Jurkat, Clone E6-1 (cell line): ENCODE data around the gene NME7.

Experiments
- DNase-seq: peaks from one replicate; pipeline ENCODE4 v3.0.0-alpha.2; 2011; ENCODE audit warnings: low read depth, low spot score
- H3K4me3 ChIP-seq: 2 replicates; pipeline ENCODE4 v1.5.1; 2011; ENCODE audit warnings: mild to moderate bottlenecking, low read length, control low read depth, moderate library complexity

The NME7 gene

DNA sequence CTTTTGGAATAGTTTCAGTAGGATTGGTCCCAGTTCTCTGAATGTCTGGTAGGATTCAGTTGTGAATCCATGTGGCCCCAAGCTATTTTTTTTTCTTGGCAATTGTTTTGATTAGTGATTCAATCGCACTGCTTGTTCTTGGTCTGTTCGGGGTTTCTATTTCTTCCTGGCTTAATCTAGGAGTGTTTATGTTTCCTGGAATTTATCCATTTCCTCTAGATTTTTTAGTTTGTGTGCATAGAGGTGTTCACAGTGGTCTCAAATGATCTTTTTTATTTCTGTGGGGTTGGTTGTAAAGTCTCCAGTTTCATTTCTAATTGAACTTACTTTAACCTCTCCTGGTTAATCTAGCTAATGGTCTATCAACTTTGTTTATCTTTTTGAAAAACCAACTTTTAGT is 117.6 kb downstream of the NME7 start:
- DNase-seq = no peak
- no peak overlapping the region for H3K4me3 ChIP-seq

GRCh38 chr1:169249611-169250010 is 118.0 kb downstream of the NME7 start:
- H3K4me3 ChIP-seq = no peak overlapping the region
- DNase-seq = no peak

GRCh38 chr1:169245706-169246105 is 121.9 kb downstream of the NME7 start:
- no peak overlapping the region for H3K4me3 ChIP-seq
- DNase-seq = no peak

- DNase-seq = no peak
- no peak overlapping the region for H3K4me3 ChIP-seq
Measured at GRCh38 chr1:169240449-169241232, 127.0 kb downstream of the NME7 start.

DNA sequence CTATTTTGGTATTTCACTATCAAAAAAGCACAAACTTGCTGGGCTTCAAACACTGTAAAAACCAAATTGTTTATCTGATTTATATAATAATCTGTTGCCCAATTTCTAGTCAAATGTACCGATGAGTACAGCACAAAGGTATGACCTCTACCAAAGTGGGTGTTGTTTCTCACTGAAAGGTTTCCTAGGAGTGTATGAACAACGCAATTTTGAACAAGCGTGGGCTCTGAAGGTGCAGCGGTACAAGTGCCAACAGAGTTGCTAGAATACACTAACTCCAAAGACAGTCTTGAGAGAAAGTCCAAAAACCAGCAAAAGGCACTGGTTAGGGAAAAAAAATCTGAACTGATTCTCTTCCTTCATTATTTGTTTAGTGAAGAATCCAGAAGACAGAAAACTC is 130.7 kb downstream of the NME7 start:
- DNase-seq = no peak
- H3K4me3 ChIP-seq = no peak overlapping the region

DNA sequence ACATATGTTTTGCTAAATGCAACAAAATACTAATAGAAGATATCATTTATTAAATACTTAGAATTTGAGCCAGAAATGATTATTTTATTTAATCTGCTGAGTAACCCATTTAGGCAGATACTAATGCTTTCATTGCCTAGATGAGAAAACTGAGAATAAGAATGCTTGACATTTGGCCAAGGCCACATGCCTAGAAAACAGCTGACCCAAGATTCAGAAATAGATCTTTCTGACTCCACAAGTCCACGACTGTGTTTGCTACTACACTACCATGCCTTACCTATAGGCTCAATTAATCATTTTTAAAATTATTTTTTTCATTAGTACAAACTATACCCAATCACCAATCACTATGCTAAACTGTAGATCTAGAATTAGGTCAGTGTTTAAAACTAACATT is 131.5 kb downstream of the NME7 start:
- no peak overlapping the region for H3K4me3 ChIP-seq
- DNase-seq = no peak

GRCh38 chr1:169235568-169235967 is 132.0 kb downstream of the NME7 start:
- no peak overlapping the region for H3K4me3 ChIP-seq

DNA sequence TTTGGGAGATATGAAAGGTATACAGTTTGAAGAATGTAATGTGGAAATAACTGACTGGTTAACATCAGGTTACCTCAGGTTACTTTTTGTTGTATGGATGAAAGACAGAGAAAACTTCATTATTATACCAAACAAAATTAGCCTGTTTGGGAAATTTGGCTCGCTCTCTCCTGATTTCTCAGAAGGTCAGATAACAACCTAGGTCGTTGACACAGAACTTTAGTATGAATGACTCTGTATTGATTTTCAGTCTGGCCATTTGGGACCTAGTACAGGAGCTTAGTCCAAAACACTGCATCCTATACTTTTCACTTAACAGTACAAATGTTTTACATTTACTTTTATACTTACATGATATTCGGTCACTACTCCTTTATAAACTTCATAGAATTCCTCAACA is 132.8 kb downstream of the NME7 start:
- no peak for DNase-seq
- no peak overlapping the region for H3K4me3 ChIP-seq

More at GRCh38 chr1:169235568-169235967, 132.0 kb downstream of the NME7 start:
- no peak for DNase-seq

- H3K4me3 ChIP-seq = no peak overlapping the region
- DNase-seq = no peak
Measured at GRCh38 chr1:169217636-169218035, 150.0 kb downstream of the NME7 start.

DNA sequence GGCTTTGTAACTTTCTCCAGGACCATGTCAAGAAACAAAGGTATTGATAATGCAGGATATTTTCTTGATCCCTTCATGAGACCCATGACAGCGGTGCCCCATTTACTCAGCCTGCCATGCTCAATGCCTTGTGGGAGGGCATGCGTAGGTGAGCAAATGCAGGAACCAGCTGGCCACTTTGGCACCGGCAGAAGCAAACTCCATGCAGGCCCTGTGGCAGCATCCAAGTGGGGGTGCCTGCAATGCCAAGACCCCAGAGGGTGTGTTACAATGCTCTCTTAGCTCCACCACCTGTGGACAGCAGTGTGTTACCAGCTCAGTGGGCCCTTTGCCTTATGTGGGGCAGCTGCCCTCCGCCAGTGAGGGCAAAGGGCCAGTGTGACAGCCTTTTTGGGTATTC is 153.0 kb downstream of the NME7 start:
- no peak for DNase-seq
- H3K4me3 ChIP-seq = no peak overlapping the region

- H3K4me3 ChIP-seq = no peak overlapping the region
Measured at GRCh38 chr1:169212088-169212487, 155.5 kb downstream of the NME7 start.

DNA sequence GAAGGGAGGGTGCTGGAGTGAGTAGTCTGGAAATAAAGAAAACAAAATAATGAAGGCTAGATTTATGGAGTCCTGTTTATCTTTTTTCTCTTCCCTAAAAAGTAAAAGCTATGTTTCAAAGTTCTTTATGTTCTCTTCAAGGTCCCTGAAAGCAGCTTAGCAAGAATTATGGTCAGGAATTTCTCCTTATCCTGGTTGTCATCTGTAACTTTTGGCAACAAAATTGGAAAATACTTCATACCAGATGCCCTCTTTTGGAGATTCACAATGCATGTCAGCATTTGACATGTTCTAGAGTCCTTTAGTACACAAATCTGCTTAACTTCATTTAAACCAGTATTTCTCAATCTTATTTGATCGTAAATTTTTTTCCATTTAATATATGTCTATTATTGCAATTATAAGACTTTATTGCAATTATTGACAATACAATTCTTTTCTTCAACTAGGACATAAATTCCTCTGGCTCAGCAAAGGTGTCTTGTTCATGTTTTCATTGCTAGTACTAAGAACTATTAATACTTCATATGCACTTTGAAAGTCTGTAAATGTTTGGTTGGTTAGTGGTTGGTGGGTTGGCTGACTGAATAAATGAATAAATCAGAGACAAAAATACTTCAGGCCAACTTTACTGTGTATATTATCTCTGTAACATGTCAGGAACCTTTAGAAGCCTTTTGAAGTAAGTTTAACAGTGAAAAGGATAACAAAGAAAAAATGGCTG is 159.6 kb downstream of the NME7 start:
- H3K4me3 ChIP-seq = no peak overlapping the region
- DNase-seq = no peak

More at GRCh38 chr1:169212088-169212487, 155.5 kb downstream of the NME7 start:
- no peak for DNase-seq

DNA sequence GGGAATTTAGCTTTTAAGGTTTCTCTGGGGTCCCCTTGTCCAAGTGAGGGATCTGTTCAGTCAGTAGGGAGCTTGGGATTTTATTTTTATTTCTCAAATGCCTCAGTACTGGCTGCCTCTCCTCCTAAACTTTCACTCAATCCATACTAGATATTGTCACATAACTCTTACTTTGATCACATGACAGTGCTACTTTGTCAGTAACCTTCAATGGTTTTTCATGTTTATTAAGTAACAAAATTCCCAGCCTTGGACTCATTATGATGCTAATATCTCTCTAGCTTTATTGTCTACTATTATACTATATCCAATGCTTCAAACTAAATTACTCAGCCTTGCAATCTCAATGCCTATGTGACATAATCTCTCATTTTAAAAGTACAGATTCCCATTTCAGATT is 163.4 kb downstream of the NME7 start:
- H3K4me3 ChIP-seq = no peak overlapping the region
- DNase-seq = no peak

DNA sequence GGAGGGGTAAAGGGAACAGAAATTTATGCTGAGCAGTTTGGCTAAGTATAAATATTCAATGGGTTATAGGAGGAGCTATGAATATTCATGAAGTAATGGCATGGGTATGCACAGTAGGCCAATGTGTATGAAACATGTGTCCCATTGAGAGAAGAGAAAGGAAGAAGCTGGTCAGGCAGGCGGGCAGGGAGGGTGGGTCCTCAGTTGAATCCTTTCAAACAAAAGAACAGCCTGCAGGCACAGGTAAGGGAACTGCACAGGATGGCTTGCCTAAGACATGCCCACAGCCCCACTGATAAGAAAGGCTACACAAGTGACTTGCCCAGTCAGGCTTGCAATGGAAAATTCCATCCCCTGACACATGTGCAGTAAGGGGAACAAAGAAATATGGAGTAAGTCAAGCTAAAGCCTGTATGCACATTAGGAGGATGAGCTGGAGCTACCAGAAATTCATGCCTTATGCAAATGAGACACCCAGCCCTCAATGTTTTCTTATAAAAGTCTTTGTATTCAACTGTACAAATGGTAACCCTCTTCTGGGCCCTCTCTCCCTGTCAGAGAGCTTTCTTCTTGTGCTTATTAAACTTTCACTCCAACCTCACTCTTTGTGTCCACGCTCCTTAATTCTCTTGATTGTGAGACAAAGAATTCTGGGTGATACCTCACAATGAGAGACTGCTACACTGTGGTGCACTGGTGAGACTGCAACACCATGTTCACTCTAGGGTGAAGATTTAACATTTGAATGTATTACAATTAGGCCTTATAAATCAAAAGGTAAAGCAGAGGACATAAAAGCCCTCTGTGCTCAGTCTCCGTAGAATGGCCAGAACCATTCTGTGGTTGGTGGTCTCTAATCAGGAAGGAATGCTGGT is 164.6 kb downstream of the NME7 start:
- no peak overlapping the region for H3K4me3 ChIP-seq
- DNase-seq = no peak

DNA sequence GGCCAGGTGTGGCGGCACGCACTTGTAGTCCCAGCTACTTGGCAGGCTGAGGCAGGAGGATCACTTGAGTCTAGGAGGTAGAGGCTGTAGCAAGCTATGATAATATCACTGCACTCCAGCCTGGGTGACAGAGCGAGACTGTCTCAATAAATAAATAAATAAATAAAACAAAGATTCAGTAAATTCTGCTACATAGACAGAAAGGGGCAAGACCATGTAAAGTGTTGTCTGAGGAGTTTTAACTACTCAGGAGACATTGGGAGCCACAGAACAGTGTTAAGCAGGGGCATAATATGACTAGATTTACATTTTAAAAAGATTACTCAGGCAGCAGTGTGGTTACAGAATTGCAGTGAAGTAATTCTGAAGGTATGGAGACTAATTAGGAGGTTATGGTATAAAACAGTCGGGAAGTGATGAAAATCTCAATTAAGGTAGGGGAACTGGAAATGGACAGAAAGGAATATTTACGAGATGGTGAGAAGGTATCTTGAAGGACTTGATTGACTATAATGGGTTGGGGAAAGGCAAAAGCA is 166.4 kb downstream of the NME7 start:
- no peak for DNase-seq

GRCh38 chr1:169200319-169200718 is 167.3 kb downstream of the NME7 start:
- H3K4me3 ChIP-seq = no peak overlapping the region
- DNase-seq = no peak

More for the DNA sequence above, 166.4 kb downstream of the NME7 start:
- no peak overlapping the region for H3K4me3 ChIP-seq

DNA sequence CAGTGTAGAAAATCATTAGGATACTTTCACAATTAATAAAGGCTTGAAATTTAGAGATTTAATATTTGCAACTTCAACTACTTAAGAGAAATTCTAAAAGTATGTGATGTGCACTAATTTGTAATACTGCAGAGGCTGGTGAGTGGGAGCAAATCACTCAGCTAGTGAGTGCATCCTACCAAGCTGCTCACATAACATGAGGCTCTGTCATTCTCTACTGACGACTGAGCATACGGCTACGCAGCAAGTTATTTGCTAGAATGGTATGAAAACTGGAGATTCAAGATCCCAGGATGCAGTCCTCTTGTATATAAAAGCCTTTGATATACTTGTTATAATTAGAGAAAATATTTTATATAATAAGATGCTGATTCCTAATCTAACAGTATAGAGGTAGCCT is 171.0 kb downstream of the NME7 start:
- DNase-seq = no peak
- no peak overlapping the region for H3K4me3 ChIP-seq

DNA sequence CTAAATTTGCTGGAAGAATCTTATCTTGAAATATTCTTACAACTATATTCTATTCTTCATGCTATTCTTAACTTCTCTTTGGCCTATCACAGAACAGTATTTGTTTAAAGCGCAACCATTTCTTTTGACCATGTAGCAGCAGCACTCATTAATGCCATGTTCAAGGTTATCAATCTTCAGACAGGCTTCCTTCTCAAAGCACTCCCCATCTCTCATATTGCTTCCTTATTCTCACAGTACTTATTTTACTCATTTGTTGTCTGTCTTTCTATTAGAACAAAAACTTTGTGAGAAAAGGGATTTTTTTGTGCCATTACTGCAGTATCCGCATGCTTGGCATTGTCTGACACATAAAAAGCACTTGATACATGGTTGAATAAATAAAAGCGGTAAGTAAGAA is 171.4 kb downstream of the NME7 start:
- H3K4me3 ChIP-seq = no peak overlapping the region
- DNase-seq = no peak

DNA sequence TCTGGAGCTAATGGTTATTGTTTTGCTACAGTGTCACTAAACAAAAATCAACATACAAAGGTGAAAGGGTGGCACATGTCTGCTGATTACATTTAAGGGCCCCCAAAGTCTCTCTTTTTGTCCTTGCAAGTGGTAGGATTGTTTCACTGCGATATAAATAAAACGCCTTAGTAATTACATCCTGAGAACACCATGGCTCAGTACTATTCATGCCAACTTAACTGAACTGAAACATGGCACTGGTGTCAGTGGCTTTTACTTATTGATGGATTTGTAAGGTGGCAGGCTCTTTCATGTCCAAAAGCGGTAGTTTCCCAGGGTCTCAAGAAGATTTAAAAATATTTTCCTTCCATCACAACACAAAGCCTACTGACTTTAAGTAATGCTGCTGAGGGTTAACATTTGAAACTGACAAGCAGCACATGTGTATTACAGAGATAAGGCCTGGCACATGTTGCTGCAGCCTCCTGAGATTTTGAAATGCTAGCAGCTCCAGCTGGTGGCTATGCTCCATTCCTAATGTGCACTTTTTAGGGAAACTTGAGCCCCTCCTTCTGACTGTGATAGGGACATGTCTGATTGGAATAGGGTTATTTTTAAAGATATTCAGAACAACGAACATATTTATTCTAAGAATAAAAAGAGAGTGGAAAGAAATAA is 174.3 kb downstream of the NME7 start:
- H3K4me3 ChIP-seq = no peak overlapping the region
- DNase-seq = no peak
